ENCODE measurements around the gene RPS10. TPM values are rescaled to one million over a fixed set of nuclear protein-coding genes. Genes with fewer than 3 reads are reported as not detected.

RPS10 gene
- total RNA-seq, 2 experiments from 2014 or later = 1,714 to 2,938 TPM

GRCh38 chr6:34383656-34384320 is 42.1 kb downstream of the RPS10 start:
- H4K20me1 ChIP-seq (ENCODE audit: insufficient read depth, low read length) = peaks cover 23% of the 10 kb centered on the region
- DNase-seq (ENCODE audit: low spot score) = no peak
- POLR2A ChIA-PET = interaction anchor here (0.7 kb wide), 2 partner anchors 65 to 257 kb away, joined by 3 to 4 read pairs; no protein-coding TSS in a partner anchor
- H3K9me2 ChIP-seq (ENCODE audit: insufficient read depth, low read length) = no peaks in the 10 kb centered on the region
- H3K4me3 ChIP-seq (ENCODE audit: low read depth, low read length, poor library complexity, severe bottlenecking) = no peak overlapping the region
- H2AFZ ChIP-seq (ENCODE audit: low read length) = no peak overlapping the region
- H3K79me2 ChIP-seq (ENCODE audit: insufficient read depth, low read depth, low read length) = peaks cover 99% of the 10 kb centered on the region
- H3K27ac ChIP-seq (ENCODE audit: low read depth, low read length, poor library complexity, severe bottlenecking) = no peak overlapping the region
- no peak overlapping the region for H3K4me2 ChIP-seq (ENCODE audit: low read length)
- H3K9me3 ChIP-seq (ENCODE audit: low read length) = 0 out of 2 replicates have a peak, but pooled peaks cover 4% of the 10 kb centered on the region
- intact Hi-C loops (cut with micrococcal nuclease; ENCODE audit: unreplicated experiment) = no loop called here
- CTCF ChIA-PET (ENCODE audit: unreplicated experiment) = no interaction called here
- BruUV-seq (replicated peaks) = no TSS peak
- TF ChIP-seq CTCF (conservative IDR thresholded peaks at IDR 0.05; ENCODE audit: low read length) (no peak), EZH2phosphoT487 (IDR thresholded peaks at IDR 0.05; ENCODE audit: borderline replicate concordance, low read depth, low read length) (no peak)
- H3K36me3 ChIP-seq (ENCODE audit: insufficient read depth, low read length) = peaks cover 55% of the 10 kb centered on the region
- peaks cover 18% of the 10 kb centered on the region for H3K4me1 ChIP-seq (ENCODE audit: insufficient read depth, low read length, poor library complexity, severe bottlenecking)

DNA sequence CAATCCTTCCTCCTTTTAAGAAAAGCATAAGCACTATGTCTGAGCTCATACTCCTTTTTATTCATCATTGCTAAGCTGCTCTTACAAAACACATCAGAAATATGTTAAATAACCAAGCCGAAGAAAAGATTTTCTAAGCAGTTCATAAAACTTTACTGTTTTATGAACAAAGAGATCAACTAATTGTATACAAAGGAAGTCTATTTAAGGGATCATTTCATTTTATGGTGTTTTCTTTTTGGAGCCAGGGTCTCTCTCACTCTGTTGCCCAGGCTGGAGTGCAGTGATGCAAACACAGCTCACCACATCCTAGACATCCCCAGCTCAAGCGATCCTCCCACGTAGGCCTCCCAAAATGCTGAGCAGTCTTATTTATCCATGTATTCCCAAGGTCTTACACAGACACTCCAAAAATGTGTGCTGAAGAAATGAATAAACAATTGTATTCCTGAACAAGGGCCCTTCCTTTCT is 42.7 kb downstream of the RPS10 start:
- intact Hi-C loops (cut with micrococcal nuclease; ENCODE audit: unreplicated experiment) = no loop called here
- peaks cover 18% of the 10 kb centered on the region for H3K4me1 ChIP-seq (ENCODE audit: insufficient read depth, low read length, poor library complexity, severe bottlenecking)
- peaks cover 23% of the 10 kb centered on the region for H4K20me1 ChIP-seq (ENCODE audit: insufficient read depth, low read length)
- no TSS peak for BruUV-seq (replicated peaks)
- H3K27ac ChIP-seq (ENCODE audit: low read depth, low read length, poor library complexity, severe bottlenecking) = no peak overlapping the region
- peaks cover 99% of the 10 kb centered on the region for H3K79me2 ChIP-seq (ENCODE audit: insufficient read depth, low read depth, low read length)
- DNase-seq (ENCODE audit: low spot score) = no peak
- TF ChIP-seq CTCF (conservative IDR thresholded peaks at IDR 0.05; ENCODE audit: low read length) (no peak), EZH2phosphoT487 (IDR thresholded peaks at IDR 0.05; ENCODE audit: borderline replicate concordance, low read depth, low read length) (no peak)
- ChIA-PET POLR2A (interaction anchor here (0.6 to 1.0 kb wide), 2 partner anchors 13 to 32 kb away, joined by 3 to 6 read pairs; no protein-coding TSS in a partner anchor), CTCF (ENCODE audit: unreplicated experiment) (no interaction called here)
- peaks cover 56% of the 10 kb centered on the region for H3K36me3 ChIP-seq (ENCODE audit: insufficient read depth, low read length)
- H3K9me2 ChIP-seq (ENCODE audit: insufficient read depth, low read length) = no peaks in the 10 kb centered on the region
- 0 out of 2 replicates have a peak, but pooled peaks cover 4% of the 10 kb centered on the region for H3K9me3 ChIP-seq (ENCODE audit: low read length)
- H2AFZ ChIP-seq (ENCODE audit: low read length) = no peak overlapping the region
- peak overlapping the region; percentile 15; the same call in 1 of the 2 replicates for H3K4me2 ChIP-seq (ENCODE audit: low read length)
- no peak overlapping the region for H3K4me3 ChIP-seq (ENCODE audit: low read depth, low read length, poor library complexity, severe bottlenecking)

GRCh38 chr6:34381081-34381480 is 44.8 kb downstream of the RPS10 start:
- ChIA-PET CTCF (ENCODE audit: unreplicated experiment) (no interaction called here), POLR2A (interaction anchor here (0.7 kb wide), 1 partner anchor 1504 kb away, joined by 3 read pairs; no protein-coding TSS in a partner anchor)
- peaks cover 11% of the 10 kb centered on the region for H3K4me1 ChIP-seq (ENCODE audit: insufficient read depth, low read length, poor library complexity, severe bottlenecking)
- no TSS peak for BruUV-seq (replicated peaks)
- DNase-seq (ENCODE audit: low spot score) = no peak
- H2AFZ ChIP-seq (ENCODE audit: low read length) = no peak overlapping the region
- no peak overlapping the region for H3K4me3 ChIP-seq (ENCODE audit: low read depth, low read length, poor library complexity, severe bottlenecking)
- 0 out of 2 replicates have a peak, but pooled peaks cover 4% of the 10 kb centered on the region for H3K9me3 ChIP-seq (ENCODE audit: low read length)
- H4K20me1 ChIP-seq (ENCODE audit: insufficient read depth, low read length) = peaks cover 21% of the 10 kb centered on the region
- no peaks in the 10 kb centered on the region for H3K9me2 ChIP-seq (ENCODE audit: insufficient read depth, low read length)
- no peak overlapping the region for H3K27ac ChIP-seq (ENCODE audit: low read depth, low read length, poor library complexity, severe bottlenecking)
- intact Hi-C loops (cut with micrococcal nuclease; ENCODE audit: unreplicated experiment) = no loop called here
- TF ChIP-seq EZH2phosphoT487 (IDR thresholded peaks at IDR 0.05; ENCODE audit: borderline replicate concordance, low read depth, low read length) = no peak
- TF ChIP-seq CTCF (conservative IDR thresholded peaks at IDR 0.05; ENCODE audit: low read length) = no peak
- peaks cover 99% of the 10 kb centered on the region for H3K79me2 ChIP-seq (ENCODE audit: insufficient read depth, low read depth, low read length)
- H3K36me3 ChIP-seq (ENCODE audit: insufficient read depth, low read length) = peaks cover 56% of the 10 kb centered on the region
- H3K4me2 ChIP-seq (ENCODE audit: low read length) = no peak overlapping the region

All from OCI-LY7 (cell line).